SKM-1 (cell line): ENCODE data around the gene AIDA.
A peak's percentile ranks its signal among the peaks of the same experiment; 100 is the strongest.

ENCODE experiments used
- DNase-seq: peaks from one replicate; lab custom pipeline; 2025; ENCODE audit not compliant: unreplicated experiment; lab: John Stamatoyannopoulos, UW

AIDA gene

GRCh38 chr1:222652676-222653075 lies 59.6 kb downstream of the AIDA start:
- no peak for DNase-seq

GRCh38 chr1:222644636-222644980 lies 67.7 kb downstream of the AIDA start:
- DNase-seq = no peak

GRCh38 chr1:222643938-222644635 lies 68.2 kb downstream of the AIDA start:
- peak; percentile 99 for DNase-seq

- peak; percentile 69 for DNase-seq
Observed at GRCh38 chr1:222643606-222643937, 68.7 kb downstream of the AIDA start.

GRCh38 chr1:222642468-222642867 lies 69.8 kb downstream of the AIDA start:
- no peak for DNase-seq

GRCh38 chr1:222641269-222641948 lies 70.9 kb downstream of the AIDA start:
- DNase-seq = no peak

GRCh38 chr1:222634180-222635013 lies 77.9 kb downstream of the AIDA start:
- DNase-seq = peak; percentile 90

- no peak for DNase-seq
Observed at GRCh38 chr1:222632749-222633148, 79.5 kb downstream of the AIDA start.

GRCh38 chr1:222631611-222632208 lies 80.6 kb downstream of the AIDA start:
- DNase-seq = no peak

- DNase-seq = no peak
Observed at GRCh38 chr1:222629921-222630535, 82.3 kb downstream of the AIDA start.

- DNase-seq = no peak
Observed at GRCh38 chr1:222627232-222627631, 85.1 kb downstream of the AIDA start.

GRCh38 chr1:222624214-222624613 lies 88.1 kb downstream of the AIDA start:
- no peak for DNase-seq

GRCh38 chr1:222623458-222623857 lies 88.8 kb downstream of the AIDA start:
- no peak for DNase-seq

- no peak for DNase-seq
Observed at GRCh38 chr1:222622765-222623164, 89.5 kb downstream of the AIDA start.

GRCh38 chr1:222620566-222620965 lies 91.7 kb downstream of the AIDA start:
- no peak for DNase-seq

- no peak for DNase-seq
Observed at GRCh38 chr1:222618880-222619596, 93.3 kb downstream of the AIDA start.
